ENCODE results near the gene CRELD2.

DNA sequence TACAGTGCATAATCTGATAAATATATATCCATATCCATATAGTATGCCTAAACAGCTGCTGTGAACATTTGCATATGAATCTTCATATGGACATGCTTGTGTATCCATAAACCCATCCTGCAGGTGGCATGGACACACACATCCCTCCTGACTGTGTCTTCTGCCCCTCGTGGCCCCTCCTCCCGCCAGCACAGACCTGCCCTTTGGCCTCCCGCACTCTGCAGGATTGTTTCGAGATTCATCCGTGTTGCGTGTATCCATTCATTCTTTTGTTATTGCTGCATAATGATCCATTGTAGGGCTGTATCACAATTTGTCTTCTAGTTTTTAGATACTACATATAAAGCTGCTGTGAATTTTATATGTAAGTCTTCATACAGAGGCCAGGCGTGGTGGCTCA lies 40.8 kb upstream of the CRELD2 start:
- TF ChIP-seq, protein P1, sequence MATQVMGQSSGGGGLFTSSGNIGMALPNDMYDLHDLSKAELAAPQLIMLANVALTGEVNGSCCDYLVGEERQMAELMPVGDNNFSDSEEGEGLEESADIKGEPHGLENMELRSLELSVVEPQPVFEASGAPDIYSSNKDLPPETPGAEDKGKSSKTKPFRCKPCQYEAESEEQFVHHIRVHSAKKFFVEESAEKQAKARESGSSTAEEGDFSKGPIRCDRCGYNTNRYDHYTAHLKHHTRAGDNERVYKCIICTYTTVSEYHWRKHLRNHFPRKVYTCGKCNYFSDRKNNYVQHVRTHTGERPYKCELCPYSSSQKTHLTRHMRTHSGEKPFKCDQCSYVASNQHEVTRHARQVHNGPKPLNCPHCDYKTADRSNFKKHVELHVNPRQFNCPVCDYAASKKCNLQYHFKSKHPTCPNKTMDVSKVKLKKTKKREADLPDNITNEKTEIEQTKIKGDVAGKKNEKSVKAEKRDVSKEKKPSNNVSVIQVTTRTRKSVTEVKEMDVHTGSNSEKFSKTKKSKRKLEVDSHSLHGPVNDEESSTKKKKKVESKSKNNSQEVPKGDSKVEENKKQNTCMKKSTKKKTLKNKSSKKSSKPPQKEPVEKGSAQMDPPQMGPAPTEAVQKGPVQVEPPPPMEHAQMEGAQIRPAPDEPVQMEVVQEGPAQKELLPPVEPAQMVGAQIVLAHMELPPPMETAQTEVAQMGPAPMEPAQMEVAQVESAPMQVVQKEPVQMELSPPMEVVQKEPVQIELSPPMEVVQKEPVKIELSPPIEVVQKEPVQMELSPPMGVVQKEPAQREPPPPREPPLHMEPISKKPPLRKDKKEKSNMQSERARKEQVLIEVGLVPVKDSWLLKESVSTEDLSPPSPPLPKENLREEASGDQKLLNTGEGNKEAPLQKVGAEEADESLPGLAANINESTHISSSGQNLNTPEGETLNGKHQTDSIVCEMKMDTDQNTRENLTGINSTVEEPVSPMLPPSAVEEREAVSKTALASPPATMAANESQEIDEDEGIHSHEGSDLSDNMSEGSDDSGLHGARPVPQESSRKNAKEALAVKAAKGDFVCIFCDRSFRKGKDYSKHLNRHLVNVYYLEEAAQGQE (IDR thresholded peaks at IDR 0.05; ENCODE audit: insufficient read depth in 1 of 2, low read depth in 2 of 2, low read length in 2 of 2) = no peak
- TF ChIP-seq POLR2AphosphoS5 (IDR thresholded peaks at IDR 0.05; ENCODE audit: low read depth, low read length) (no peak), TAF1 (IDR thresholded peaks at IDR 0.05; ENCODE audit: borderline replicate concordance, insufficient read depth, low read length) (no peak)

Measured in PFSK-1 (cell line).